ENCODE measurements around the gene CNIH1. TPM values are rescaled to one million over a fixed set of nuclear protein-coding genes. Genes with fewer than 3 reads are reported as not detected.

Gene CNIH1
- 277 and 289 TPM in 2 replicates for total RNA-seq

DNA sequence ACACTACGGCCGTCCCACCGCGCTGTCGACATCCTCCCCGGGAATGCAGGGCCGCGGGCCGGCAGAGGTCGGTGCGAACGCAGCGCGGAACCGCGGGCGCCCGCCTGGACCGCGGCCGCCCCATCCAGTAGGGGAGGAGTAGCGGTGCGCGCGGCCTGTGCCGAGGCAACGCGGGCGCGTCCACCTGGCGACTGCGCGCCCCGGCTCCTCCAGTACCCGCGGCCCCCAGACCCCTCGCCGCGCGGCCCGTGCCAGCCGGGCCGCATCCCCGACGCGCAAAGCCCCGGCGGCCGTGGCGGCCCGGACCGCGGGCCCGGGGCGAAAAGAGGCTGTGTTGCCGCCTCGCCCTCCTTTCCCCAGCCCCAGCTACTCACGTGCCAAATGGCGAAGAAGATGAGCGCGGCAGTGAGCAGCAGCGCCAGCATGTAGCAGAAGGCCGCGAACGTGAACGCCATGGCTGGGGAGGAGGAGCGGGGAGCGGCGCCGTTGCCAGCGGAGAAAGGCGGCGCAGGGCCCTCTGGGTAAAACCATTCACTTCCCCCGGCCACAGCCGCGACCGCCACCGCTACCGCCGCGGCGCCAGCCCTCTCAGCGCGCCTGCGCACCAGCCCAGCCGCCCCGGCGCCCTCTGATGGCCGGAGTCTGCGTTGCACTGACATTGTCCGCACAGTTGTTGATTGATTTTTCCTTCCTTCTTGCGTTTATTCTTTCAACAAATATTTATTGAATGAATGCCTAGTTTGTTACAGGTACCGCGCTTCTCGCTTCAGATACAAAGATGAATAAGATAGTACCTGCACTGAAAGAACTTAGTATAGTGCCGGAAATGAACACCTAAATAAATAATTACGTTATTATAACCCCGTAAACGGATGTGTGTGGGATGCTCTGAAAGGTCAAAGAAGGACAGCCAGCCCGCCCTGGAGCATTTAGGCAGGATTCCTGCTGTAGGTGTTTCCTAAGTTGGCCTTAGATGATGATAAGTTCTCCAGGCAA is at the start of gene CNIH1:
Gene CNIH1, minus strand, starts transcription at position 502 of the 996 bp plus-strand sequence. Its CDS starts 47 bp downstream, at position 455.

DNA sequence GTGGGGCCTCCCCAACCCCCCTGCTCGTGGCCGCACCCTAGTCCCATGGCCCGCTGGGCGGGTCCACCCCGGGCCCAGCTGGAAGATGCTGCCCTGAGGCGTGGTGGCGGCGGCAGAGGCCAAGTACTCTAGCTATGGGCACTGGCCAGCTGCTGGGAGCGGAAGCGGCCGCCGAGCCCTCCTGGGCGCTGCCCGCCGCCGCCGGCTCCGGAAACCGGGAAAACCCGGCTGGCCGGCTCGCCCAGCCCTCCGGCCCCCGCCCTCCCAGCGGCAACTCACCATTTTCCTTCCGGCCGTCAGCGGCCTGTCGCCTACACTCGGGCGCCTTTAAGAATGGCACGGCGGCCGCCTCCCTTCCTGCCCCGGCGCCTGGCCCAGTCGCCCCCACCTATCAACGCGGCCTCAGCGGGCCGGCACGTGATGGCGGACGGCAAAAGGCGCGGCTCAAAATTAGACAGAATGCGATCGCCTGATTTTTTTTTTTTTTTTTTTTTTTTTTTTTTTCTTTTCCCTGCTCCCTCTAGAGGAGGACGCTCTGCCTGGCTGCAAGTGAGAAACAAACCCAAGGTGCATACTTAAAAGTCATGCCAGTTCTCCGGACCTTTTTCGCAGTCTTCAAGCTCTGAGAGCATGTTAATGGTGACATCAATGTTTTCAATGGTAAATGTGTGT is 47.6 kb upstream of the CNIH1 start, which contains the start of gene GMFB:
Gene GMFB, minus strand, starts transcription at position 335 of the 672 bp plus-strand sequence. Its CDS starts 53 bp downstream, at position 282.

DNA sequence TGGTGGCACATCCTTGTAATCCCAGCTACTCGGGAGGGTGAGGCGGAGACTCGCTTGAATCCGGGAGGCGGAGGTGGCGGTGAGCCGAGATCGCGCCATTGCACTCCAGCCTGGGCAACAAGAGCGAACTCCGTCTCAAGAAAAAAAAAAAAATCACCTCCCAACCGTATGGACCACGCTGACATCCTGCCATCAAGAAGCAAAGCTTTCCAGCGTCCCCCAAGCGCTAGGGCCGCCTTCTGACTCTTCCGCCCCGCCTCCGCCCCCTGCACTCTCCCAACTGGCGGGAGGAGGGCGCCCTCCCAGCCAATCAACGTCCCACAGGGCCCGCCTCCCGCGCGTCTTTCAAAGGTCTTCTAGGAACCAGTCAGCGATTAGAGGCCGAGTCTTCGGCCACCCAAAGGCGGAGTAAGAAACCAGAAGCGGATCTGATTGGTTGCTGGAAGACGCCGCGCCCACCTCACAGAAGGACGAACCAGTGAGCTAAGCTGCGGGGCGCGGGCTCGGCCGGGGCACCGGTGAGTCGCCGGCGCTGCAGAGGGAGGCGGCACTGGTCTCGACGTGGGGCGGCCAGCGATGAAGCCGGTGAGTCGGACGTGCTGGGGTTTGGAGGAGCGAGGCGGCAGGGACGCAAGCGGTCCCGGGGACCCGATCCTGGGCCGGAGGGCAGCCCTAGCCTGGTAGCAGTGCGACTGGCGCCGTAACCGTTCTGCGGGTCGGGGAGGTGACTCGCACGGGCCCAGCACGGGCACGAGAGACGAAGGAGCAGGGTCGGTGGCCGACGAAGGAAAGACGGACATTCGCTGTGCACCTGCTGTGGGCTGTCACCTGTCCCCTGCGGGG is 44.5 kb downstream of the CNIH1 start, which contains the start of gene CDKN3:
Gene CDKN3, plus strand, starts transcription at position 515 of the 843 bp plus-strand sequence. Its CDS starts 62 bp downstream, at position 577.

Other genes starting within 250 kb of the CNIH1 start
- gene CDKN3, start 44.4 kb downstream of the CNIH1 start, total RNA-seq = 6.2 and 13.0 TPM in 2 replicates
- gene GMFB, start 47.6 kb upstream of the CNIH1 start, total RNA-seq = 52.0 and 53.9 TPM in 2 replicates
- gene CGRRF1, start 68.5 kb upstream of the CNIH1 start, total RNA-seq = 5.9 and 18.1 TPM in 2 replicates
- gene SAMD4A, start 125.8 kb upstream of the CNIH1 start, total RNA-seq = 7.1 and 14.5 TPM in 2 replicates

All from pericardium fibroblast (primary cell).